Measurements from ENCODE around the gene GAD1. TPM values are rescaled to one million over a fixed set of nuclear protein-coding genes. Genes with fewer than 3 reads are reported as not detected.

GAD1 gene
- total RNA-seq, 1 experiment from 2014 or later, result 11.2 TPM

DNA sequence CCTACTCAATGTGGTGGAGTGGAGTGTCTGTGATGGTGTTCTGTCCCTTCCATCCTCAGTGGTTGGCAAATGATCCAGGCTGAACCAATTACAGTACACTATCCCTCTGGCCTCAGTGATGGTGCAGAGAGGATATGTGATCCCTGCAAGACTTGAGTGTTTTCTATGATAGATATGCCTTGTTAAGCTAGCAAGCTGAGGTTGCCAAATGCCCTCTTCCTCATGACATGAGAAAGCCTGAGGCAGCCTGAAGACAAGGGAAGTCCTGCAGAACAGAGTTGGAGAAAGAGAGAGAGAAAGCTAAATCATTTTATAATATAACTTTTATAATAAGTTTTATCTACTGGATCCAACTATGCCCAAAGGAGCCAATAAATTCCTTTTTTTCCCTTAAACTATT is 70.8 kb downstream of the GAD1 start:
- peaks cover 64% of the 10 kb centered on the region for H3K27me3 Mint-ChIP-seq (ENCODE audit: unreplicated experiment)
- no peak for DNase-seq
- TF ChIP-seq, protein P1, sequence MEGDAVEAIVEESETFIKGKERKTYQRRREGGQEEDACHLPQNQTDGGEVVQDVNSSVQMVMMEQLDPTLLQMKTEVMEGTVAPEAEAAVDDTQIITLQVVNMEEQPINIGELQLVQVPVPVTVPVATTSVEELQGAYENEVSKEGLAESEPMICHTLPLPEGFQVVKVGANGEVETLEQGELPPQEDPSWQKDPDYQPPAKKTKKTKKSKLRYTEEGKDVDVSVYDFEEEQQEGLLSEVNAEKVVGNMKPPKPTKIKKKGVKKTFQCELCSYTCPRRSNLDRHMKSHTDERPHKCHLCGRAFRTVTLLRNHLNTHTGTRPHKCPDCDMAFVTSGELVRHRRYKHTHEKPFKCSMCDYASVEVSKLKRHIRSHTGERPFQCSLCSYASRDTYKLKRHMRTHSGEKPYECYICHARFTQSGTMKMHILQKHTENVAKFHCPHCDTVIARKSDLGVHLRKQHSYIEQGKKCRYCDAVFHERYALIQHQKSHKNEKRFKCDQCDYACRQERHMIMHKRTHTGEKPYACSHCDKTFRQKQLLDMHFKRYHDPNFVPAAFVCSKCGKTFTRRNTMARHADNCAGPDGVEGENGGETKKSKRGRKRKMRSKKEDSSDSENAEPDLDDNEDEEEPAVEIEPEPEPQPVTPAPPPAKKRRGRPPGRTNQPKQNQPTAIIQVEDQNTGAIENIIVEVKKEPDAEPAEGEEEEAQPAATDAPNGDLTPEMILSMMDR (IDR thresholded peaks at IDR 0.05; ENCODE audit: unreplicated experiment), result no peak
- H3K4me3 Mint-ChIP-seq (ENCODE audit: low read depth, unreplicated experiment), result no peak overlapping the region
- CTCF ChIA-PET, result no interaction called here
- no peak overlapping the region for H3K27ac Mint-ChIP-seq (ENCODE audit: unreplicated experiment)
- no peaks in the 10 kb centered on the region for H3K36me3 Mint-ChIP-seq (ENCODE audit: insufficient read depth, unreplicated experiment)
- BruUV-seq (replicated peaks), result no TSS peak
- H3K4me1 Mint-ChIP-seq (ENCODE audit: low read depth, unreplicated experiment), result no peaks in the 10 kb centered on the region
- no peaks in the 10 kb centered on the region for H3K9me3 Mint-ChIP-seq (ENCODE audit: low read depth, unreplicated experiment)
- intact Hi-C loops (cut with micrococcal nuclease; ENCODE audit: unreplicated experiment), result no loop called here

DNA sequence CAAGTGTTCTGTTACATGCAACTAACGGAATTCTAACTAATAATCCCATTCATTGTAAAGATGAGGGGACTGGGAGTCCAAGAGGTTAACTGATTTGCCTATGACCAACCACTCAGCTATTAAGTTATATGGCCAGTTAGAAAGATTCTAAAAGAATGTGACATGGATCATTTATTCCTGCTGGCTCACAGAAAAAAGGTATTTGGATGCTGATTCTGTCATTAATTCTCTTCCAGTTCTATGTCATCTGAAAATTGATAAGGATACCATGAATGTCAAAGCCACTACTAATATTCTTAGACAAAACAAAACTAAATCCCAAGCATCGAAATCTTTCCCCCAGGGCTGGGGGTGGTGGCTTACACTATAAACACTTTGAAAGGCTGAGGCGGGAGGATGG is 71.2 kb downstream of the GAD1 start:
- Mint-ChIP-seq H3K4me3 (ENCODE audit: low read depth, unreplicated experiment) (no peak overlapping the region), H3K4me1 (ENCODE audit: low read depth, unreplicated experiment) (no peaks in the 10 kb centered on the region), H3K36me3 (ENCODE audit: insufficient read depth, unreplicated experiment) (no peaks in the 10 kb centered on the region), H3K27ac (ENCODE audit: unreplicated experiment) (no peak overlapping the region), H3K9me3 (ENCODE audit: low read depth, unreplicated experiment) (no peaks in the 10 kb centered on the region), H3K27me3 (ENCODE audit: unreplicated experiment) (peaks cover 60% of the 10 kb centered on the region)
- CTCF ChIA-PET, result no interaction called here
- no peak for DNase-seq
- intact Hi-C loops (cut with micrococcal nuclease; ENCODE audit: unreplicated experiment), result no loop called here
- TF ChIP-seq, protein P1 (IDR thresholded peaks at IDR 0.05; ENCODE audit: unreplicated experiment), result no peak
- no TSS peak for BruUV-seq (replicated peaks)

DNA sequence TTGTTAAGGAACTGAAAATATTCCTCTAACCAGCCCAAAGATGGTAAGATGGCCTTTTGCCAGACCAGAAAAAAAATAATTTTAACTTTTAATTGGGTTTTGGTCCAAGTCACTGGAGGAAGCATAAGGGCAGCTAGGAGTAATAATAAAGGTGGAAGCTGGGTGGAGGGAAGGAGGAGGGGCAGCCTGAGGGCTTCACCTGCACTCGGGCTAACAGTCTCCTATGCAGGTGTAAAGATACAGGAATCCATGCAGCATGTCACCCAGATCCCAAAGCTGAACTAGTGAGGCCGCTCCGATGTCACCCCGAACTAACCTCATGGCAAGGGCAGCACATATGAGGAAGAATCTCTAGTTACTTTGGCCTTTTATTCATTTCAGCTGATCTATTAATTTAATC is 75.2 kb downstream of the GAD1 start:
- no peak overlapping the region for H3K4me3 Mint-ChIP-seq (ENCODE audit: low read depth, unreplicated experiment)
- H3K27ac Mint-ChIP-seq (ENCODE audit: unreplicated experiment), result no peak overlapping the region
- peaks cover 25% of the 10 kb centered on the region for H3K27me3 Mint-ChIP-seq (ENCODE audit: unreplicated experiment)
- TF ChIP-seq, protein P1 (IDR thresholded peaks at IDR 0.05; ENCODE audit: unreplicated experiment), result no peak
- H3K36me3 Mint-ChIP-seq (ENCODE audit: insufficient read depth, unreplicated experiment), result no peaks in the 10 kb centered on the region
- intact Hi-C loops (cut with micrococcal nuclease; ENCODE audit: unreplicated experiment), result no loop called here
- CTCF ChIA-PET, result no interaction called here
- DNase-seq, result no peak
- no TSS peak for BruUV-seq (replicated peaks)
- H3K4me1 Mint-ChIP-seq (ENCODE audit: low read depth, unreplicated experiment), result no peaks in the 10 kb centered on the region
- no peaks in the 10 kb centered on the region for H3K9me3 Mint-ChIP-seq (ENCODE audit: low read depth, unreplicated experiment)

DNA sequence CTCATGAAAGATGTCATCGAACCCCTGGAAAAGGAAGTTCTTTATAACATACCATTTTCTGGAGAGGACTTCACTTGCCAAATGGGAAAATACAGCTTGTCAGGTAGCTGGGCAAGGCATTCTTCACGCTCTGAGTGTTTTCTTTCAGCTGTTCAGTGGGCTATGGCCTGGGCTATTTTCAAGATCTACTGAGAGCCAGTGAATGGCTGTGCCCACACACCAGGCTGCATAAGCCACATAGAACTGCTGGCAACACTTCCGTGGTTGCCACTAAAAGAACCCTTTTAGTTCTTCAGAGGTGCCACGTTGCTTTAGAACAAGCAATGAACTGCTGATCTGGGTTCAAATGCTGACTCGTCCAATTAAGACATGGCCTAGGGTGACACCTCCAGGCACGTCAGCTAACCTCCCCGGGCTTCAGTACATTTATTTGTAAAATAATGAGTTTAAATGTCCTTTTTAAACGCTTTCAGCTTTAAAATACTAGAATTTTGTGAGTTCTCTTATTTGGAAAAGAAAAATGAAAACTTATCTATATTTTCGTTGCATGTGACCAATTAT is 75.8 kb downstream of the GAD1 start:
- TF ChIP-seq, protein P1 (IDR thresholded peaks at IDR 0.05; ENCODE audit: unreplicated experiment), result no peak
- BruUV-seq (replicated peaks), result no TSS peak
- CTCF ChIA-PET, result interaction anchor here (0.6 kb wide), 1 partner anchor 68 kb away, joined by 4 read pairs; no protein-coding TSS in a partner anchor
- Mint-ChIP-seq H3K9me3 (ENCODE audit: low read depth, unreplicated experiment) (no peaks in the 10 kb centered on the region), H3K27me3 (ENCODE audit: unreplicated experiment) (peaks cover 21% of the 10 kb centered on the region), H3K4me3 (ENCODE audit: low read depth, unreplicated experiment) (no peak overlapping the region), H3K27ac (ENCODE audit: unreplicated experiment) (no peak overlapping the region), H3K4me1 (ENCODE audit: low read depth, unreplicated experiment) (no peaks in the 10 kb centered on the region), H3K36me3 (ENCODE audit: insufficient read depth, unreplicated experiment) (no peaks in the 10 kb centered on the region)
- no peak for DNase-seq
- intact Hi-C loops (cut with micrococcal nuclease; ENCODE audit: unreplicated experiment), result no loop called here

Measured in Calu3 (cell line).